ENCODE results near the gene RBM10.

- TF ChIP-seq ZNF274 (IDR thresholded peaks at IDR 0.05; ENCODE audit: low read depth, low read length): no peak
- no peak for TF ChIP-seq SUZ12 (IDR thresholded peaks at IDR 0.05; ENCODE audit: extremely low read depth, insufficient read depth, insufficient read length)
Measured at GRCh38 chrX:47206316-47206715, 61.3 kb downstream of the RBM10 start.
